DND-41 (cell line): ENCODE measurements around the gene PTPRCAP.

ENCODE experiments used
- ATAC-seq: fragments of 200-7000 bp; cut with Tn5 transposase; 3 replicates; pipeline ENCODE4 v1.9.1; 2021; ENCODE audit warnings: low read depth; ENCODE audit not compliant: insufficient read depth
- DNase-seq: peaks from one replicate; pipeline ENCODE4 v3.0.0-alpha.2; 2020
- H2AFZ ChIP-seq: 2 replicates; pipeline ENCODE4 v1.6.0; 2012; ENCODE audit warnings: low read depth, low read length
- H3K27ac ChIP-seq: 2 replicates; pipeline ENCODE4 v1.5.1; 2012; ENCODE audit warnings: low read length, inconsistent platforms
- H3K27me3 ChIP-seq: fragments of 200-600 bp; sonication (generic); 2 replicates; pipeline ENCODE4 v1.6.0; 2012; ENCODE audit warnings: low read length, mild to moderate bottlenecking, inconsistent platforms; ENCODE audit not compliant: insufficient read depth, poor library complexity
- H3K36me3 ChIP-seq: 2 replicates; pipeline ENCODE4 v1.5.1; 2012; ENCODE audit warnings: low read length, inconsistent platforms; ENCODE audit not compliant: insufficient read depth
- H3K4me1 ChIP-seq: 2 replicates; pipeline ENCODE4 v1.5.1; 2012; ENCODE audit warnings: mild to moderate bottlenecking, low read length; ENCODE audit not compliant: insufficient read depth
- H3K4me2 ChIP-seq: 2 replicates; pipeline ENCODE4 v1.6.0; 2012; ENCODE audit warnings: mild to moderate bottlenecking, moderate library complexity, low read length, inconsistent platforms; ENCODE audit not compliant: insufficient read depth
- H3K4me3 ChIP-seq, 2 experiments: fragments of 200-600 bp in 1 of 2; shearing (Covaris generic) in 1 of 2; 2 replicates each; pipeline ENCODE4 v1.5.1; 2012 to 2016; ENCODE audit warnings: inconsistent platforms in 2 of 2, low read length in 2 of 2, mild to moderate bottlenecking in 2 of 2, low read depth in 1 of 2, moderate library complexity in 1 of 2
- H3K79me2 ChIP-seq: 2 replicates; pipeline ENCODE4 v1.6.0; 2012; ENCODE audit warnings: low read length, inconsistent platforms; ENCODE audit not compliant: insufficient read depth
- H3K9ac ChIP-seq: 2 replicates; pipeline ENCODE4 v1.6.0; 2012; ENCODE audit warnings: low read depth, mild to moderate bottlenecking, inconsistent platforms, low read length, moderate library complexity
- H3K9me3 ChIP-seq: 2 replicates; pipeline ENCODE4 v1.5.1; 2012; ENCODE audit warnings: low read length, moderate library complexity, mild to moderate bottlenecking, inconsistent platforms; ENCODE audit not compliant: insufficient read depth, severe bottlenecking
- H4K20me1 ChIP-seq: 2 replicates; pipeline ENCODE4 v1.6.0; 2012; ENCODE audit warnings: low read length; ENCODE audit not compliant: insufficient read depth
- CTCF ChIP-seq: IDR thresholded peaks from 2 replicates; pipeline ENCODE4 v1.5.1; 2012; ENCODE audit warnings: borderline replicate concordance, low read length, moderate library complexity, mild to moderate bottlenecking; ENCODE audit not compliant: poor library complexity, severe bottlenecking; ENCODE audit errors: extremely low read depth
- EZH2 ChIP-seq: IDR thresholded peaks from 3 replicates; pipeline ENCODE4 v1.6.1; 2012; ENCODE audit warnings: borderline replicate concordance, low read depth, mild to moderate bottlenecking, moderate library complexity, low read length, inconsistent platforms; ENCODE audit not compliant: severe bottlenecking

Gene PTPRCAP

DNA sequence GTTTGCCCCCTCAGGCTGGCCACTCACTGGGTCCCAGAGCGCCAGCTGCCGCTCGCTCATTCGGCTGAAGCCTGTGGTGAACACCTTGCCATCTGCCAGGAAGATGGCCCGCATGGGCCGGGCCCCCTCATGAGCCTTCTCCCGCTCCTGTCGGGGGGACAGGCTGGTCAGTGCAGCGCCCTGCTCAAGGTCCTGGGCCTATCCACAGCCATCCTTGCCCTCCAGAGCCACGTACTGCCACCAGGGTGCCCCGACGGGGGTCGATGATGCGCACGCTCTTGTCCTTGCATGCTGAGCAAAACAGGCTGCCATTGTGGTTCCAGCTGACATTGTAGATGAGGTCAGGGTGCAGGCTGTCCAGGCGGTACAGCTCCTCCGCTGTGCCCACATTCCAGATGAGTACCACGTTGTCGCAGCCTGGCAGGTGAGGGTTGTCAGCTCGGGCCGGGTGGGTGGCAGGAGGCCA is 3.6 kb upstream of the PTPRCAP start:
- Histone ChIP-seq H4K20me1 (peaks cover 11% of the 10 kb centered on the region), H3K4me2 (no peak overlapping the region), H2AFZ (no peak overlapping the region), H3K4me3 (no peak overlapping the region), H3K4me1 (peaks cover 64% of the 10 kb centered on the region), H3K27me3 (no peaks in the 10 kb centered on the region), H3K36me3 (peaks cover 31% of the 10 kb centered on the region), H3K79me2 (peaks cover 49% of the 10 kb centered on the region), H3K27ac (peak overlapping the region; percentile 59), H3K9me3 (no peaks in the 10 kb centered on the region), H3K9ac (no peak overlapping the region)
- peak; percentile 18 for DNase-seq
- no peak for ATAC-seq
- TF ChIP-seq CTCF = no peak
- TF ChIP-seq EZH2 = no peak

DNA sequence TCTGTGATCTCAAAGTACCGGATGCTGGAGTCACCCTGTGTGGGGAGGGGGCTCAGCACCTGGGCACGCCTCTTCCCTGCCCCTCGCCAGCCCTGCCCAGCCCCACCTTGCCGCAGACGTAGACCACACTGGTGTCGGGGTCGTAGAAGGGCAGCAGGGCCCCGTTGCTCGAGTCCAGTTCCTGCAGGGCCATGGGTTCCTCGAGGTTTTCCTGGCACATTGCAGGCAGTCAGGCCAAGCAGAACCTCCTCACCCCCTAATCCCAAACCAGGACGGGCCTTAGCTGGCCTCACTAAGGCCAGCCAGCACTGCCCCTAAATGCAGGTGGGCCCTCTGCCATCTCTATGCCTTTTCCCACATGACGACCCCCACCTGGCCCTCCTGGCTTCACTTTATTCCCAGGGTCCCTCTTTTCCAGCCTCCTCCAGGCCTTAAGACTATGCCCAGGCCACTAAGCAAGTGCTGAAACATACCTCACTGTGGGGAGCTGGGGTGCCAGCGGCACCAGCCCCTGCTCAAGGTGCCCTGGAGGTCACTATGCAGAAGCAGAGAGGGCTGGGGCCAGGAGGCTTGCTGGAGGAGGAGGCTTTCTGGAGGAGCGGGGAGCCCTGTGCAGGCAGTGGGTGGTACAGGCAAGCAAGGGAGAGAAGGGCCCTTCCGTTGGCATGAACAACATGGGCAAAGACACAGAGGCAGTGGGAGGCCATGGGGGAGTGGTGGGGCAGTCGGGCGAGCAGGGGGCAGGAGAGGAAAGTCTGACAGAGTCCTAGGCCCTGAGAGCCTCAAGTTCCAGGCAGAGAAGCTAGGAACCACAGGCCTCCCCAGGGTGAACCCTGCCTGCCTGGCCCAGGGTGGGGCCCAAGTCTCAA is 3.0 kb upstream of the PTPRCAP start:
- peaks cover 69% of the 10 kb centered on the region for H3K4me1 ChIP-seq

GRCh38 chr11:67439321-67440228 is 2.1 kb upstream of the PTPRCAP start:
- H3K4me2 ChIP-seq = peak overlapping the region; percentile 99; the same call in 1 of the 2 replicates
- H3K79me2 ChIP-seq = peaks cover 58% of the 10 kb centered on the region
- no peaks in the 10 kb centered on the region for H3K27me3 ChIP-seq
- 0 out of 4 replicates have a peak overlapping the region, but pooled peaks of 1 of the 2 experiments have one; percentile 20 for H3K4me3 ChIP-seq
- H3K4me1 ChIP-seq = peaks cover 69% of the 10 kb centered on the region
- no peaks in the 10 kb centered on the region for H3K9me3 ChIP-seq
- peak overlapping the region; percentile 99; the same call in 1 of the 2 replicates for H3K9ac ChIP-seq
- peaks cover 27% of the 10 kb centered on the region for H4K20me1 ChIP-seq
- H2AFZ ChIP-seq = no peak overlapping the region
- H3K36me3 ChIP-seq = peaks cover 47% of the 10 kb centered on the region
- ATAC-seq = no peak
- peak; percentile 52 for DNase-seq
- peak overlapping the region; percentile 100 for H3K27ac ChIP-seq
- TF ChIP-seq CTCF (peak; percentile 60), EZH2 (no peak)

More for the DNA sequence above, 3.0 kb upstream of the PTPRCAP start:
- H3K36me3 ChIP-seq = peaks cover 38% of the 10 kb centered on the region
- ATAC-seq (no peak), DNase-seq (peak; percentile 23)
- no peak overlapping the region for H2AFZ ChIP-seq
- H3K4me3 ChIP-seq = no peak overlapping the region
- peaks cover 18% of the 10 kb centered on the region for H4K20me1 ChIP-seq
- 0 out of 2 replicates have a peak overlapping the region, but pooled peaks have one; percentile 7 for H3K9ac ChIP-seq
- H3K79me2 ChIP-seq = peaks cover 55% of the 10 kb centered on the region
- H3K27me3 ChIP-seq = no peaks in the 10 kb centered on the region
- H3K27ac ChIP-seq = peak overlapping the region; percentile 59
- H3K4me2 ChIP-seq = no peak overlapping the region
- TF ChIP-seq EZH2 (no peak), CTCF (no peak)
- no peaks in the 10 kb centered on the region for H3K9me3 ChIP-seq
